ENCODE measurements around the gene BAIAP3. TPM values are rescaled to one million over a fixed set of nuclear protein-coding genes. Genes with fewer than 3 reads are reported as not detected.

Gene BAIAP3
- polyA plus RNA-seq, 3 donors from 2014 or later, result 1.9 to 4.0 TPM; not detected in 1

- Mint-ChIP-seq H3K4me3 (no peak overlapping the region), H3K4me1 (peaks cover 13 to 22% of the 10 kb centered on the region in 2 donors), H3K9me3 (no peaks in the 10 kb centered on the region), H3K27me3 (ENCODE audit: low read depth in 3 of 3) (peaks cover 3 to 7% (median 4%) of the 10 kb centered on the region in 3 donors), H3K36me3 (no peaks in the 10 kb centered on the region), H3K27ac (no peak overlapping the region)
- DNase-seq, result no peak
Observed at GRCh38 chr16:1345087-1345486, 11.6 kb downstream of the BAIAP3 start.

- Mint-ChIP-seq H3K27me3 (ENCODE audit: low read depth in 3 of 3) (peaks cover 4 to 13% (median 7%) of the 10 kb centered on the region in 3 donors), H3K36me3 (no peaks in the 10 kb centered on the region), H3K9me3 (no peaks in the 10 kb centered on the region), H3K4me1 (peaks cover 19 to 27% of the 10 kb centered on the region in 2 donors), H3K4me3 (no peak overlapping the region), H3K27ac (no peak overlapping the region)
- DNase-seq, result no peak
Observed at GRCh38 chr16:1345651-1346421, 12.4 kb downstream of the BAIAP3 start.

- no peaks in the 10 kb centered on the region for H3K36me3 Mint-ChIP-seq
- no peak for DNase-seq
- H3K9me3 Mint-ChIP-seq, result no peaks in the 10 kb centered on the region
- no peak overlapping the region for H3K27ac Mint-ChIP-seq
- H3K4me1 Mint-ChIP-seq, result peaks cover 19 to 31% of the 10 kb centered on the region in 2 donors
- H3K4me3 Mint-ChIP-seq, result no peak overlapping the region
- H3K27me3 Mint-ChIP-seq (ENCODE audit: low read depth in 3 of 3), result peaks cover 6 to 17% (median 11%) of the 10 kb centered on the region in 3 donors
Observed at GRCh38 chr16:1346422-1347285, 13.2 kb downstream of the BAIAP3 start.

GRCh38 chr16:1347286-1347855, 13.9 kb downstream of the BAIAP3 start:
- Mint-ChIP-seq H3K4me1 (peaks cover 21 to 29% of the 10 kb centered on the region in 2 donors), H3K36me3 (no peaks in the 10 kb centered on the region), H3K27me3 (ENCODE audit: low read depth in 3 of 3) (peaks cover 13 to 25% (median 17%) of the 10 kb centered on the region in 3 donors), H3K9me3 (no peaks in the 10 kb centered on the region), H3K4me3 (no peak overlapping the region), H3K27ac (no peak overlapping the region)
- DNase-seq, result no peak

DNA sequence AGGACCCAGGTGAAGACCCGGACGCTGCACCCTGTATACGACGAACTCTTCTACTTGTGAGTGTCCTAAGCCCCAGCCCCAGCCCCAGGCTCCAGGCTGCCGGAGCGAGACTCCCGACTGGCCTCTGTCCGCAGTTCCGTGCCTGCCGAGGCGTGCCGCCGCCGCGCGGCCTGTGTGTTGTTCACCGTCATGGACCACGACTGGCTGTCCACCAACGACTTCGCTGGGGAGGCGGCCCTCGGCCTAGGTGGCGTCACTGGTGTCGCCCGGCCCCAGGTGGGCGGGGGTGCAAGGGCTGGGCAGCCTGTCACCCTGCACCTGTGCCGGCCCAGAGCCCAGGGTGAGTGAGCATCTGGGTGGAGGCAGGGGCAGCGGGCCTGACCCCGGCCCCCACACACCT, 14.5 kb downstream of the BAIAP3 start:
- no peaks in the 10 kb centered on the region for H3K9me3 Mint-ChIP-seq
- no peak overlapping the region for H3K4me3 Mint-ChIP-seq
- H3K27ac Mint-ChIP-seq, result no peak overlapping the region
- DNase-seq, result no peak
- H3K36me3 Mint-ChIP-seq, result no peaks in the 10 kb centered on the region
- peaks cover 21 to 29% of the 10 kb centered on the region in 2 donors for H3K4me1 Mint-ChIP-seq
- H3K27me3 Mint-ChIP-seq (ENCODE audit: low read depth in 3 of 3), result peaks cover 18 to 29% (median 21%) of the 10 kb centered on the region in 3 donors

DNA sequence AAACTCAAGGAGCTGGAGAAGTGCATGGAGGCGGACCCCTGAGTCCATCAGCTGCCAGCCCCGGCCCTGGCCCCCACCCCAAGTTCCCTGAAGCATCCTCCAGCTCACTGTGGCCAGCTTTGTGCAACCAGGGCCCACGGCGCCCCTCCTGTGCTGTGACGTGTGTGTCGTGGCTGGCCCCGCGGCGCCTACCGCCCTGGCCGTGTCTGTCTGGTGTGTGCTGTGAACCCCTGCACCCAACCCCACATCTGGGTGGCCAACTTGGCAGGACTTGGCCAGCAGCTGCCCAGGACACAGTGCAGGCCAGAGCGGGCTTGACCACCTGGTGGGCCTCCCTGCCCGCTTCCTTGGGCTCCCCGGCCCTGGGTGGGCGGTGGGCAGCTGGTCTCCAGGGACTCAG, 15.0 kb downstream of the BAIAP3 start:
- DNase-seq, result no peak
- H3K27me3 Mint-ChIP-seq (ENCODE audit: low read depth in 3 of 3), result peaks cover 23 to 32% (median 26%) of the 10 kb centered on the region in 3 donors
- no peak overlapping the region for H3K4me3 Mint-ChIP-seq
- no peaks in the 10 kb centered on the region for H3K9me3 Mint-ChIP-seq
- H3K36me3 Mint-ChIP-seq, result no peaks in the 10 kb centered on the region
- H3K4me1 Mint-ChIP-seq, result peaks cover 21 to 29% of the 10 kb centered on the region in 2 donors
- H3K27ac Mint-ChIP-seq, result no peak overlapping the region

DNA sequence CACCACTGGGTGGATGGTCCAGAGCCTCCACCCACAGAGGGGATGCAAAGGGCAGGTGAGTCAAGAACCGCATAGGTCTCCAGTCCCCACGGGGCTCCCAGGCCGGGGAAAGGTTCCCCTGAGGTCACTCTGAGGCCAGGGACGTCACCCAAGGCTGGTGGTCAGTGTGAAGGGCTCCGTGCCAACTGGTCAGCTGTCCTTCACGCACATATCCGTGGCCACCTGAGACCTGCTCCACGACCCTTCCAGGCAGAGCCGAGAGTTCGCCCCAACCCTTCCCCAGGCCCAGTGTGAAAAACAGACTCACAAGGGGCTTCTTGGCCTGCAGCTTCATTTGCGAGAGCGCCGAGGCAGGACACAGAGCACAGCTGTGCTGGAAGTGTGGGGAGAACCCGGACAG, 15.5 kb downstream of the BAIAP3 start:
- H3K27ac Mint-ChIP-seq, result no peak overlapping the region
- H3K4me3 Mint-ChIP-seq, result peak overlapping the region in 1 of 5 donors; percentile 50
- peaks cover 23 to 35% (median 28%) of the 10 kb centered on the region in 3 donors for H3K27me3 Mint-ChIP-seq (ENCODE audit: low read depth in 3 of 3)
- no peaks in the 10 kb centered on the region for H3K36me3 Mint-ChIP-seq
- H3K9me3 Mint-ChIP-seq, result no peaks in the 10 kb centered on the region
- peaks cover 25 to 32% of the 10 kb centered on the region in 2 donors for H3K4me1 Mint-ChIP-seq
- no peak for DNase-seq

DNA sequence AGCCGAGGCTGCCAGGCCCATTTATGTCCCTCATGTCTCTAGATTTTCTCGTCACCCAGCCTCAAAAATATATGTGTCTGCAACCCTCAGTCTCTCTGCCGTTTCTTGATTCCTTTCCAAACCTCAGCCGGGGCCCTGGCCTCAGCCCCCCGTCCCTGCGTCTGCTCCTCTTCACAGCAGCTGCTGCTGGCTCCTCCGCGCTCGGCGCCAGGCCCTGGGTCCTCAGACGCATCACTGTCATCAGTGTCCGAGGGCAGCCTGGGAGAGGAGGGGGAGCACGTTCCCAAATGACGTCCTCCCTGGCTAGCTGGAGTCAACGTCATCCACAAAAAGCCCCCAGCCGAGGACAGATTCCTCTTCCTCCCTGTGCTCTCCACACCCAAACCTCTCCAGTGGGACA, 15.9 kb downstream of the BAIAP3 start:
- H3K27ac Mint-ChIP-seq, result no peak overlapping the region
- no peaks in the 10 kb centered on the region for H3K36me3 Mint-ChIP-seq

DNA sequence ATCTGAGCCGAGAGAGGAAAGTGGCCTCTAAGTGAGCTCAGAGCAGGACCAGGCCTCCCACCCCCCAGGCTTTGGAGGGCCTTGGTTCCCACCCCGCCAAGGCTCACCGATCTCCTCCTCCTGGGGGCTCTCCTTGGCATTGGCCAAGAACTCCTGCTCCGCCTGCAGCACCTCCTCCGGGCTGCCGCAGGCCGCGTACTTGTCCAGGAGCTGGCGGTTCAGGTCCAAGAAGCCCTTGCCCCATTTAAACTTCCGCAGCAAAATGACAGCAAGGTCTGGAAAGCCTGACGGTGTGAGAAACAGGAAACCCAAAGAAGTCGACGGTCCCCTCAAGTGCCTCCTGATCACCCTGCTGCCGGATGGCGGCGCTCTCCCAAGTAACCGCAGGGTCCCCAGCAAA, 16.5 kb downstream of the BAIAP3 start:
- H3K4me3 Mint-ChIP-seq, result peak overlapping the region; percentile 49 to 79 (median 76)
- DNase-seq, result no peak
- peak overlapping the region in 3 of 6 donors; percentile 22 to 71 (median 53) for H3K27ac Mint-ChIP-seq
- H3K27me3 Mint-ChIP-seq (ENCODE audit: low read depth in 3 of 3), result peaks cover 26 to 38% (median 28%) of the 10 kb centered on the region in 3 donors
- H3K4me1 Mint-ChIP-seq, result peaks cover 27 to 37% of the 10 kb centered on the region in 2 donors
- H3K36me3 Mint-ChIP-seq, result no peaks in the 10 kb centered on the region
- H3K9me3 Mint-ChIP-seq, result no peaks in the 10 kb centered on the region

More for the DNA sequence above, 15.9 kb downstream of the BAIAP3 start:
- Mint-ChIP-seq H3K4me3 (peak overlapping the region in 2 of 5 donors; percentile 18 to 21), H3K4me1 (peaks cover 26 to 34% of the 10 kb centered on the region in 2 donors), H3K9me3 (no peaks in the 10 kb centered on the region), H3K27me3 (ENCODE audit: low read depth in 3 of 3) (peaks cover 23 to 38% (median 28%) of the 10 kb centered on the region in 3 donors)
- no peak for DNase-seq

DNA sequence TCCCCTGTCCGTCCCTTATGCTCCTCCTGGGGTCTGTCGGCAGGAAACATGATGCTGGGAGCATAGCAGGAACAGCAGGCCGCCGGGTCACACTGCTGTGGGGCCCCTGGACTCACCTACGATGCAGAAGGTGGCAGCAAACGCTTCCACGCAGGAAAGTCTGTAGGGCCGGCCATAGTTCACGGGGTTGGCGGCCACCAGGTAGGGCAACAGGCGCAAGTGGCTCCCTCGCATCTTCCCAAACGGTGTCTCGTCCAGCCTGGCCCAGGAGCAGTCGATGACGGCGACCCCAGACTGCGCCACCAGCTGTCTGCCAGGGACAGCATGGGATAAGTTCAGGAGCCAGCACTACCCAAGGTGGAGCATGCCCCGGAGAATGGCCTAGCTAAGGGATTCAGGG, 17.2 kb downstream of the BAIAP3 start:
- Mint-ChIP-seq H3K4me1 (peaks cover 31 to 41% of the 10 kb centered on the region in 2 donors), H3K27me3 (ENCODE audit: low read depth in 3 of 3) (peaks cover 26 to 38% (median 28%) of the 10 kb centered on the region in 3 donors), H3K36me3 (no peaks in the 10 kb centered on the region)

DNA sequence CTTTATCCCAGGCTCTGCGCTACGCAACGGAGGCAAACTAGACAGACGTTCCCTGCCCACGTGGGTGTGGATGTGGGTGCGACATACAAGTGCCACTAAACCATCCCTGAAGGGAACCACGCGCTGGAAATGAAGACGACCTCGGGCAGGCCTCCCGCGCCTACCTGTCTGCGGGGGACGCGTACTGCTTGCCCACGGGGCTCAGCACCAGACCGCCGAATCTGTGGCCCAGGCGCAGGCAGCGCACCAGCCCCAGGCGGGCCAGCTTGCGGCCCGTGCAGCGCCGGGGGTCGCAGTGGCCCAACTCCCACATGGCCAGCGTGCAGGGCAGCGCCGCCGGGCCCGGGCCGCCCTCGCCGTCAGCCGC, 17.8 kb downstream of the BAIAP3 start:
- Mint-ChIP-seq H3K27ac (peak overlapping the region; percentile 8 to 83 (median 59)), H3K27me3 (ENCODE audit: low read depth in 3 of 3) (peaks cover 26 to 38% (median 28%) of the 10 kb centered on the region in 3 donors), H3K4me1 (peaks cover 31 to 41% of the 10 kb centered on the region in 2 donors), H3K4me3 (peak overlapping the region; percentile 74 to 79 (median 77)), H3K9me3 (no peaks in the 10 kb centered on the region), H3K36me3 (no peaks in the 10 kb centered on the region)
- DNase-seq, result no peak

More for the DNA sequence above, 17.2 kb downstream of the BAIAP3 start:
- H3K27ac Mint-ChIP-seq, result peak overlapping the region in 5 of 6 donors; percentile 53 to 75 (median 61)
- DNase-seq, result no peak
- peak overlapping the region; percentile 74 to 79 (median 77) for H3K4me3 Mint-ChIP-seq
- H3K9me3 Mint-ChIP-seq, result no peaks in the 10 kb centered on the region

GRCh38 chr16:1351582-1352362, 18.3 kb downstream of the BAIAP3 start, which contains the start of the genes GNPTG and TSR3:
TSS of gene GNPTG (plus strand) at chr16:1351931. CDS start at chr16:1351966, 35 bp downstream.
TSS of gene TSR3 (minus strand) at chr16:1351878. CDS start at chr16:1351804, 74 bp downstream.
- peaks cover 31 to 41% of the 10 kb centered on the region in 2 donors for H3K4me1 Mint-ChIP-seq

More at GRCh38 chr16:1351582-1352362, 18.3 kb downstream of the BAIAP3 start, which contains the start of the genes GNPTG and TSR3:
- Mint-ChIP-seq H3K9me3 (no peaks in the 10 kb centered on the region), H3K4me3 (peak within 1 kb of the TSS; percentile 85 to 89 (median 88)), H3K27me3 (ENCODE audit: low read depth in 3 of 3) (peaks cover 25 to 38% (median 28%) of the 10 kb centered on the region in 3 donors), H3K36me3 (no peaks in the 10 kb centered on the region), H3K27ac (peak within 1 kb of the TSS; percentile 79 to 95 (median 85))
- DNase-seq, result peak; percentile 89 to 91 (median 90)

Measured in immature natural killer cell (primary cell).